ENCODE data around the gene TCERG1L. TPM values are rescaled to one million over a fixed set of nuclear protein-coding genes. Genes with fewer than 3 reads are reported as not detected.

TCERG1L gene
- total RNA-seq, 1 experiment from 2014 or later = not detected

GRCh38 chr10:131279516-131279915 is 32.0 kb downstream of the TCERG1L start:
- no peak for DNase-seq (ENCODE audit: low read depth, low spot score)
- Histone ChIP-seq H3K4me1 (ENCODE audit: control insufficient read depth, insufficient read depth, low read length) (no peaks in the 10 kb centered on the region), H3K27me3 (ENCODE audit: control insufficient read depth, insufficient read depth, low read length) (0 out of 2 replicates have a peak, but pooled peaks cover 2% of the 10 kb centered on the region), H3K9me3 (ENCODE audit: control insufficient read depth, insufficient read depth, low read depth, low read length) (no peaks in the 10 kb centered on the region), H3K36me3 (ENCODE audit: control insufficient read depth, insufficient read depth, low read length) (no peaks in the 10 kb centered on the region), H3K27ac (ENCODE audit: low read length) (no peak overlapping the region), H3K4me3 (ENCODE audit: low read depth in 2 of 2, low read length in 2 of 2) (no peak overlapping the region)
- ChIA-PET POLR2A (no interaction called here), CTCF (no interaction called here)
- ATAC-seq = no peak
- BruUV-seq (replicated peaks) = no TSS peak
- intact Hi-C loops (cut with micrococcal nuclease; ENCODE audit: unreplicated experiment) = no loop called here
- TF ChIP-seq TCF7L2 (IDR thresholded peaks at IDR 0.05; ENCODE audit: low read depth, low read length) = no peak
- TF ChIP-seq POLR2AphosphoS5 (IDR thresholded peaks at IDR 0.05; ENCODE audit: low read depth, low read length) = no peak
- TF ChIP-seq, protein P1, sequence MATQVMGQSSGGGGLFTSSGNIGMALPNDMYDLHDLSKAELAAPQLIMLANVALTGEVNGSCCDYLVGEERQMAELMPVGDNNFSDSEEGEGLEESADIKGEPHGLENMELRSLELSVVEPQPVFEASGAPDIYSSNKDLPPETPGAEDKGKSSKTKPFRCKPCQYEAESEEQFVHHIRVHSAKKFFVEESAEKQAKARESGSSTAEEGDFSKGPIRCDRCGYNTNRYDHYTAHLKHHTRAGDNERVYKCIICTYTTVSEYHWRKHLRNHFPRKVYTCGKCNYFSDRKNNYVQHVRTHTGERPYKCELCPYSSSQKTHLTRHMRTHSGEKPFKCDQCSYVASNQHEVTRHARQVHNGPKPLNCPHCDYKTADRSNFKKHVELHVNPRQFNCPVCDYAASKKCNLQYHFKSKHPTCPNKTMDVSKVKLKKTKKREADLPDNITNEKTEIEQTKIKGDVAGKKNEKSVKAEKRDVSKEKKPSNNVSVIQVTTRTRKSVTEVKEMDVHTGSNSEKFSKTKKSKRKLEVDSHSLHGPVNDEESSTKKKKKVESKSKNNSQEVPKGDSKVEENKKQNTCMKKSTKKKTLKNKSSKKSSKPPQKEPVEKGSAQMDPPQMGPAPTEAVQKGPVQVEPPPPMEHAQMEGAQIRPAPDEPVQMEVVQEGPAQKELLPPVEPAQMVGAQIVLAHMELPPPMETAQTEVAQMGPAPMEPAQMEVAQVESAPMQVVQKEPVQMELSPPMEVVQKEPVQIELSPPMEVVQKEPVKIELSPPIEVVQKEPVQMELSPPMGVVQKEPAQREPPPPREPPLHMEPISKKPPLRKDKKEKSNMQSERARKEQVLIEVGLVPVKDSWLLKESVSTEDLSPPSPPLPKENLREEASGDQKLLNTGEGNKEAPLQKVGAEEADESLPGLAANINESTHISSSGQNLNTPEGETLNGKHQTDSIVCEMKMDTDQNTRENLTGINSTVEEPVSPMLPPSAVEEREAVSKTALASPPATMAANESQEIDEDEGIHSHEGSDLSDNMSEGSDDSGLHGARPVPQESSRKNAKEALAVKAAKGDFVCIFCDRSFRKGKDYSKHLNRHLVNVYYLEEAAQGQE (IDR thresholded peaks at IDR 0.05; ENCODE audit: insufficient read depth in 1 of 2, low read depth in 2 of 2, low read length in 1 of 2) = no peak
- no peak for TF ChIP-seq CTCF (IDR thresholded peaks at IDR 0.05)
- TF ChIP-seq SIN3A (IDR thresholded peaks at IDR 0.05; ENCODE audit: borderline replicate concordance, insufficient read depth, low read depth, low read length) = no peak
- in situ Hi-C loops (cut with HindIII; ENCODE audit: low pct_unique_long_range_greater_than_20kb, low sequenced_read_pairs) = no loop called here

- Histone ChIP-seq H3K27me3 (ENCODE audit: control insufficient read depth, insufficient read depth, low read length) (0 out of 2 replicates have a peak, but pooled peaks cover 2% of the 10 kb centered on the region), H3K9me3 (ENCODE audit: control insufficient read depth, insufficient read depth, low read depth, low read length) (no peaks in the 10 kb centered on the region), H3K36me3 (ENCODE audit: control insufficient read depth, insufficient read depth, low read length) (no peaks in the 10 kb centered on the region), H3K4me3 (ENCODE audit: low read depth in 2 of 2, low read length in 2 of 2) (no peak overlapping the region), H3K27ac (ENCODE audit: low read length) (no peak overlapping the region), H3K4me1 (ENCODE audit: control insufficient read depth, insufficient read depth, low read length) (no peaks in the 10 kb centered on the region)
- POLR2A ChIA-PET = interaction anchor here (0.6 kb wide), 1 partner anchor 876 kb away, joined by 4 read pairs; no protein-coding TSS in a partner anchor
- DNase-seq (ENCODE audit: low read depth, low spot score) = no peak
- CTCF ChIA-PET = no interaction called here
- intact Hi-C loops (cut with micrococcal nuclease; ENCODE audit: unreplicated experiment) (no loop called here), in situ Hi-C loops (cut with HindIII; ENCODE audit: low pct_unique_long_range_greater_than_20kb, low sequenced_read_pairs) (no loop called here)
- no peak for ATAC-seq
- TF ChIP-seq POLR2AphosphoS5 (IDR thresholded peaks at IDR 0.05; ENCODE audit: low read depth, low read length) = no peak
- no peak for TF ChIP-seq SIN3A (IDR thresholded peaks at IDR 0.05; ENCODE audit: borderline replicate concordance, insufficient read depth, low read depth, low read length)
- TF ChIP-seq CTCF (IDR thresholded peaks at IDR 0.05) = no peak
- TF ChIP-seq TCF7L2 (IDR thresholded peaks at IDR 0.05; ENCODE audit: low read depth, low read length) = no peak
- TF ChIP-seq, protein P1 (IDR thresholded peaks at IDR 0.05; ENCODE audit: insufficient read depth in 1 of 2, low read depth in 2 of 2, low read length in 1 of 2) = no peak
- BruUV-seq (replicated peaks) = no TSS peak
Observed at GRCh38 chr10:131277969-131278368, 33.6 kb downstream of the TCERG1L start.

All from Panc1 (cell line).